Chondrocyte (in vitro differentiated cells): ENCODE data around the gene ZNF664. TPM values are rescaled to one million over a fixed set of nuclear protein-coding genes. Genes with fewer than 3 reads are reported as not detected.

ENCODE experiments used
- DNase-seq: peaks from one replicate; pipeline ENCODE4 v3.0.0; 2021; ENCODE audit warnings: mixed read lengths, low spot score
- H3K27ac Mint-ChIP-seq: one replicate; pipeline ENCODE4 v1.8.0; 2021; ENCODE audit warnings: mild to moderate bottlenecking, moderate library complexity, mixed read lengths; ENCODE audit not compliant: unreplicated experiment
- H3K27me3 Mint-ChIP-seq: 2 replicates; pipeline ENCODE4 v1.8.0; 2021; ENCODE audit warnings: low read depth, mixed read lengths
- H3K36me3 Mint-ChIP-seq: 2 replicates; pipeline ENCODE4 v1.8.0; 2021; ENCODE audit warnings: low read depth, mixed read lengths
- H3K4me1 Mint-ChIP-seq: 2 replicates; pipeline ENCODE4 v1.8.0; 2021; ENCODE audit warnings: low read depth, mild to moderate bottlenecking, mixed read lengths
- H3K4me3 Mint-ChIP-seq: one replicate; pipeline ENCODE4 v1.8.0; 2021; ENCODE audit warnings: mild to moderate bottlenecking, moderate library complexity, mixed read lengths; ENCODE audit not compliant: unreplicated experiment
- H3K9me3 Mint-ChIP-seq: 2 replicates; pipeline ENCODE4 v1.8.0; 2021; ENCODE audit warnings: low read depth, mixed read lengths
- CTCF ChIP-seq: fragments of 200-600 bp; sonication (generic); IDR thresholded peaks from 2 replicates; pipeline ENCODE4 v1.5.0; 2021; ENCODE audit warnings: antibody characterized with exemption, mild to moderate bottlenecking, moderate library complexity
- total RNA-seq: library from RNA; stranded (reverse); gene quantifications from 3 replicates; pipeline ENCODE4 v1.2.1, GENCODE V29; 2021

The ZNF664 gene
- total RNA-seq, 1 donor from 2014 or later, result 88.0 TPM

GRCh38 chr12:123961585-123962345 is 11.2 kb upstream of the ZNF664 start:
- no peak overlapping the region for H3K27ac Mint-ChIP-seq
- no peaks in the 10 kb centered on the region for H3K27me3 Mint-ChIP-seq
- peaks cover 7% of the 10 kb centered on the region for H3K4me1 Mint-ChIP-seq
- no peak overlapping the region for H3K4me3 Mint-ChIP-seq
- no peak for TF ChIP-seq CTCF
- no peak for DNase-seq
- peaks cover 1% of the 10 kb centered on the region for H3K36me3 Mint-ChIP-seq
- no peaks in the 10 kb centered on the region for H3K9me3 Mint-ChIP-seq

- Mint-ChIP-seq H3K27me3 (no peaks in the 10 kb centered on the region), H3K27ac (no peak overlapping the region), H3K36me3 (no peaks in the 10 kb centered on the region), H3K4me1 (peaks cover 9% of the 10 kb centered on the region), H3K4me3 (no peak overlapping the region), H3K9me3 (no peaks in the 10 kb centered on the region)
- DNase-seq, result no peak
- TF ChIP-seq CTCF, result no peak
Observed at GRCh38 chr12:123962513-123962912, 10.5 kb upstream of the ZNF664 start.

GRCh38 chr12:123963821-123964220 is 9.2 kb upstream of the ZNF664 start:
- peaks cover 20% of the 10 kb centered on the region for H3K4me1 Mint-ChIP-seq
- no peak for DNase-seq
- no peak for TF ChIP-seq CTCF
- no peaks in the 10 kb centered on the region for H3K9me3 Mint-ChIP-seq
- H3K27me3 Mint-ChIP-seq, result no peaks in the 10 kb centered on the region
- H3K36me3 Mint-ChIP-seq, result no peaks in the 10 kb centered on the region
- H3K27ac Mint-ChIP-seq, result no peak overlapping the region
- H3K4me3 Mint-ChIP-seq, result no peak overlapping the region

GRCh38 chr12:123965382-123965781 is 7.6 kb upstream of the ZNF664 start:
- DNase-seq, result no peak
- Mint-ChIP-seq H3K4me3 (no peak overlapping the region), H3K36me3 (no peaks in the 10 kb centered on the region), H3K4me1 (peaks cover 36% of the 10 kb centered on the region), H3K9me3 (no peaks in the 10 kb centered on the region), H3K27me3 (no peaks in the 10 kb centered on the region), H3K27ac (no peak overlapping the region)
- TF ChIP-seq CTCF, result no peak

GRCh38 chr12:123966596-123966995 is 6.4 kb upstream of the ZNF664 start:
- no peak for DNase-seq
- no peak for TF ChIP-seq CTCF
- Mint-ChIP-seq H3K36me3 (no peaks in the 10 kb centered on the region), H3K4me1 (peaks cover 48% of the 10 kb centered on the region), H3K9me3 (no peaks in the 10 kb centered on the region), H3K27me3 (no peaks in the 10 kb centered on the region), H3K4me3 (no peak overlapping the region), H3K27ac (no peak overlapping the region)
